Stomach (tissue), 4 donors: Measurements from ENCODE around the gene CZIB.

Experiments used
- POLR2AphosphoS5 ChIP-seq, 3 donors: sonication (generic); formaldehyde crosslinking; IDR thresholded peaks; one replicate each; pipeline ENCODE4 v1.6.1; 2016; ENCODE audit warnings: antibody characterized with exemption in 3 of 3
- TF ChIP-seq, protein P1 (sequence below), 7 experiments: fragments of 450-650 bp in 4 of 7; fragments of 200-600 bp in 3 of 7; sonication (generic) in 3 of 7; IDR thresholded peaks; one replicate each; pipeline ENCODE4 v1.5.1; 2016 to 2019; ENCODE audit warnings: antibody characterized with exemption in 7 of 7, control low read depth in 2 of 7, mild to moderate bottlenecking in 1 of 7

DNA sequence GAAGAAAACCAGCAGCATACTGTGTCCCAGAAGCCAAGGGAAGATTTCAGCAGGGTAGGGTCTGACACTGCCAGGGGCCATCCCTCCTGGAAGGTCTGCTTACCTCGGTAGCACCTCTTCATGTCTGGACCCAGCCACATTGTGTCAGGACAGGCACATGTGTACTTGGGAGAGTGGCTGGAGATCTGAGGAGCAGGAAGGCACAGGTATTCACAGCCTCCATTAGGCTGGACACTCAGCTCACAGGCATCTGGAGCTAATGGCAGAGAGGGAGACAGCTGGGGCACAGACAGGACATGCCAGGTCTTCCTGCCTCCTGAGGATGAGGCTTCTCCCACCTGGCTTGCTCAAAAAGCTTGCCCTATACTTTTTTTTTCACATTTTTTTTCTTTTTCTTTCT lies 37.8 kb upstream of the CZIB start:
- TF ChIP-seq, protein P1, sequence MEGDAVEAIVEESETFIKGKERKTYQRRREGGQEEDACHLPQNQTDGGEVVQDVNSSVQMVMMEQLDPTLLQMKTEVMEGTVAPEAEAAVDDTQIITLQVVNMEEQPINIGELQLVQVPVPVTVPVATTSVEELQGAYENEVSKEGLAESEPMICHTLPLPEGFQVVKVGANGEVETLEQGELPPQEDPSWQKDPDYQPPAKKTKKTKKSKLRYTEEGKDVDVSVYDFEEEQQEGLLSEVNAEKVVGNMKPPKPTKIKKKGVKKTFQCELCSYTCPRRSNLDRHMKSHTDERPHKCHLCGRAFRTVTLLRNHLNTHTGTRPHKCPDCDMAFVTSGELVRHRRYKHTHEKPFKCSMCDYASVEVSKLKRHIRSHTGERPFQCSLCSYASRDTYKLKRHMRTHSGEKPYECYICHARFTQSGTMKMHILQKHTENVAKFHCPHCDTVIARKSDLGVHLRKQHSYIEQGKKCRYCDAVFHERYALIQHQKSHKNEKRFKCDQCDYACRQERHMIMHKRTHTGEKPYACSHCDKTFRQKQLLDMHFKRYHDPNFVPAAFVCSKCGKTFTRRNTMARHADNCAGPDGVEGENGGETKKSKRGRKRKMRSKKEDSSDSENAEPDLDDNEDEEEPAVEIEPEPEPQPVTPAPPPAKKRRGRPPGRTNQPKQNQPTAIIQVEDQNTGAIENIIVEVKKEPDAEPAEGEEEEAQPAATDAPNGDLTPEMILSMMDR (IDR thresholded peaks at IDR 0.05), result no peak
- TF ChIP-seq POLR2AphosphoS5 (IDR thresholded peaks at IDR 0.05), result no peak
